Measurements from ENCODE around the gene KRT6B. TPM values are rescaled to one million over a fixed set of nuclear protein-coding genes. Genes with fewer than 3 reads are reported as not detected.

Gene KRT6B
- total RNA-seq, 1 experiment from 2014 or later: not detected

DNA sequence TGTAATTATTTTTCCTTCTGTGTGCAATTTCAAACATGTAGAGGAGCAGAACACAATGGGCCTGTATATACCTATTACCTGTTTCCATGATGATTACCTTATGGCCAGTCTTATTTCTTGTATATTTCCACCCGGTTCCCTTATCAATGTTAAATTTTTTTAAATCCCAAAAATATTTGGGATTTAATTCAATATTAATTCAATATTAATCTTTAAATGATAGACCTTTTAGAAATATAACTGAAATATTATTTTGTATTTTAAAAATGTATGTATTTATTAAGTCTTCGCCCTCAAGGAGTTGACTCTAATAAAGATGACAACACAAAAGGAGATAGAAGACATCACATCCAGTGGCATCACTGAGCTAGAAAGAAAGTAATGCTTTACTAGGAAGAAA lies 22.3 kb upstream of the KRT6B start:
- CTCF ChIA-PET: no interaction called here
- Histone ChIP-seq H3K27ac (ENCODE audit: low read depth, low read length, poor library complexity, severe bottlenecking) (no peak overlapping the region), H3K27me3 (replicated peaks; ENCODE audit: insufficient read depth, low read depth, low read length, poor library complexity) (peaks cover 3% of the 10 kb centered on the region), H3K9me3 (ENCODE audit: low read depth, low read length, poor library complexity, severe bottlenecking) (no peaks in the 10 kb centered on the region), H3K4me3 (ENCODE audit: low read depth, low read length, poor library complexity, severe bottlenecking) (no peak overlapping the region), H3K36me3 (ENCODE audit: insufficient read depth, low read length, poor library complexity, severe bottlenecking) (no peaks in the 10 kb centered on the region), H3K4me1 (ENCODE audit: insufficient read depth, low read length, poor library complexity, severe bottlenecking) (no peaks in the 10 kb centered on the region)
- DNase-seq (ENCODE audit: low spot score): no peak
- intact Hi-C loops (cut with micrococcal nuclease; ENCODE audit: unreplicated experiment): no loop called here
- BruUV-seq (replicated peaks): no TSS peak
- TF ChIP-seq CTCF (conservative IDR thresholded peaks at IDR 0.05; ENCODE audit: low read depth, low read length): no peak
- no peak for TF ChIP-seq EZH2 (IDR thresholded peaks at IDR 0.05; ENCODE audit: borderline replicate concordance, low read depth, low read length, poor library complexity, severe bottlenecking)
- POLR2A ChIA-PET (ENCODE audit: low non-redundant PET): no interaction called here

DNA sequence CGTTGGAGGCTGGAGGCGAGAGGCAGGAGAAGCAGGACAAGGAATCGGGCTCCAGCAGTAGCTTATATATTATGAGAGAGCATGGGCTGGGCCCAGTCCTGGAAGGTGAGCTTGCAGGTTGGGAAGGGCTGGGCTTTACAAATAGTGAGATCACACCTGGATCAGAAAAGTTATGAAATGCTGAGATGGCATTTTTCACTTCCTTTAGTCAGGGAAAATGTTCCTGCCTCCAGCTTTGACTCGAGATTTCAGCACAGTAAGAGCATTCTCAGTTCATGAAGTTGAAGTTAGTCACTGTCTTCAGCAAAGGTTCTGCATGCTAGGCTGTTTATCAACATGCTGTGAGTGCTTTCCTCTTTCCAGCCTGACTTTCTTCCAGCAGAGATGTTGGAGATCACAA lies 21.8 kb upstream of the KRT6B start, which contains the start of gene KRT6C:
Gene KRT6C (minus strand): TSS at position 38 of the 400 bp plus-strand sequence. CDS start 68 bp downstream, outside the sequence.
- H3K4me3 ChIP-seq (ENCODE audit: low read depth, low read length, poor library complexity, severe bottlenecking): no peak within 1 kb of the TSS
- intact Hi-C loops (cut with micrococcal nuclease; ENCODE audit: unreplicated experiment): no loop called here

GRCh38 chr12:52469853-52470252 lies 17.9 kb upstream of the KRT6B start:
- H3K27ac ChIP-seq (ENCODE audit: low read depth, low read length, poor library complexity, severe bottlenecking): no peak overlapping the region
- ChIA-PET POLR2A (ENCODE audit: low non-redundant PET) (no interaction called here), CTCF (no interaction called here)
- H3K9me3 ChIP-seq (ENCODE audit: low read depth, low read length, poor library complexity, severe bottlenecking): no peaks in the 10 kb centered on the region
- TF ChIP-seq EZH2 (IDR thresholded peaks at IDR 0.05; ENCODE audit: borderline replicate concordance, low read depth, low read length, poor library complexity, severe bottlenecking): no peak
- no peak for TF ChIP-seq CTCF (conservative IDR thresholded peaks at IDR 0.05; ENCODE audit: low read depth, low read length)
- intact Hi-C loops (cut with micrococcal nuclease; ENCODE audit: unreplicated experiment): no loop called here
- no peaks in the 10 kb centered on the region for H3K36me3 ChIP-seq (ENCODE audit: insufficient read depth, low read length, poor library complexity, severe bottlenecking)
- no peak overlapping the region for H3K4me3 ChIP-seq (ENCODE audit: low read depth, low read length, poor library complexity, severe bottlenecking)
- BruUV-seq (replicated peaks): no TSS peak
- H3K4me1 ChIP-seq (ENCODE audit: insufficient read depth, low read length, poor library complexity, severe bottlenecking): no peaks in the 10 kb centered on the region
- peaks cover 10% of the 10 kb centered on the region for H3K27me3 ChIP-seq (replicated peaks; ENCODE audit: insufficient read depth, low read depth, low read length, poor library complexity)
- DNase-seq (ENCODE audit: low spot score): no peak

More for the DNA sequence above, 21.8 kb upstream of the KRT6B start, which contains the start of gene KRT6C:
- Histone ChIP-seq H3K36me3 (ENCODE audit: insufficient read depth, low read length, poor library complexity, severe bottlenecking) (no peaks in the 10 kb centered on the region), H3K27ac (ENCODE audit: low read depth, low read length, poor library complexity, severe bottlenecking) (no peak within 1 kb of the TSS), H3K4me1 (ENCODE audit: insufficient read depth, low read length, poor library complexity, severe bottlenecking) (no peaks in the 10 kb centered on the region), H3K9me3 (ENCODE audit: low read depth, low read length, poor library complexity, severe bottlenecking) (no peaks in the 10 kb centered on the region), H3K27me3 (replicated peaks; ENCODE audit: insufficient read depth, low read depth, low read length, poor library complexity) (peaks cover 3% of the 10 kb centered on the region)
- POLR2A ChIA-PET (ENCODE audit: low non-redundant PET): no interaction called here
- no TSS peak for BruUV-seq (replicated peaks)
- CTCF ChIA-PET: no interaction called here
- no peak for TF ChIP-seq EZH2 (IDR thresholded peaks at IDR 0.05; ENCODE audit: borderline replicate concordance, low read depth, low read length, poor library complexity, severe bottlenecking)
- no peak for TF ChIP-seq CTCF (conservative IDR thresholded peaks at IDR 0.05; ENCODE audit: low read depth, low read length)
- DNase-seq (ENCODE audit: low spot score): no peak
